NCI-H1417 (cell line): Measurements from ENCODE around the gene PHC2.
"Not testable (repeated sequence)": the region's sequence is repeated elsewhere in the genome, so short reads cannot be mapped to it uniquely, and the experiment has no call there.

Experiments
- DNase-seq, 3 experiments: peaks; one replicate each; lab custom pipeline; 2025; lab: John Stamatoyannopoulos, UW

The PHC2 gene

DNA sequence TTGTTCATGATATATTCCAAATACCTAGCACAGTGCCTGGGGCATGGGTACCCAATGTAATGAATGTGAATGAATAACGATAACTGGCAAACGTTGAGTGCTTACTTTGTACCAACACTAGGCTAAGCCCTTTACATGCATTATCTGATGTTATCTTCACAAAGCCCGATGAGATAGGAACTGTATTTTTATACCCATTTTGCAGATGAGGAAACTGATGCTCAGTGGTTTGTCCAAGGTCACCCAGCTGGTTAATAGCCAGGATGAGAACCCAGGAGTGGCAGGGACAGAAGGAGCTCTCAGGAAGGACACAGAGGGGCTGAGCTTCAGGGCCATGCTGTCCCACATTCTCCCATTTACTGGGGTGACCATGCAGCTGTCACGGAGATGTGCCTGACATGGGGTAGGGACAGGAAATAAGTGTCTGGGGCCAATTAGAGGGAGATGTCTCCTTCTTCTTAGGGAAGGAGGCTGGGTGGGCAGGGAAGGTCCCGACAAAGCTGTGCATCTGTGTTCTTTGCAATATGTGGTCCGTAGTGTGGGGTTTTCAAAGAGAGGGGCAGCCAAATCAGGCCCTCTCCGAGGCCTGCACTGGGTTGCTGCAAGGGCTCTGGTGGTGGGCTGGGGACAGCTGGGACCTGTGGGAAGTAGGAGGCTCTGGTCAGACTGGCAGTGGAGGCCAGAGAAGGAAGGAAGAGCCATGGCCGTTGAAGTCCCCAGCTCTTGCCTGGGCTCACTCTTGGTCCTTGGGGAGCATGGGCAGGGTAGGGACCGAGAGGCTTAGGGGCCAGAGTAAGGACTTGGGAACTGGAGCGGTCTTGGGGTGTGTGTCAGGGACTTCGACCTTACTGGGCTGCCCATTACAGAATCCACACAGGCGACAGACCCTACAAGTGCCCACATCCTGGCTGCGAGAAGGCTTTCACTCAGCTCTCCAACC lies 136.6 kb downstream of the PHC2 start:
- no peak for DNase-seq

DNA sequence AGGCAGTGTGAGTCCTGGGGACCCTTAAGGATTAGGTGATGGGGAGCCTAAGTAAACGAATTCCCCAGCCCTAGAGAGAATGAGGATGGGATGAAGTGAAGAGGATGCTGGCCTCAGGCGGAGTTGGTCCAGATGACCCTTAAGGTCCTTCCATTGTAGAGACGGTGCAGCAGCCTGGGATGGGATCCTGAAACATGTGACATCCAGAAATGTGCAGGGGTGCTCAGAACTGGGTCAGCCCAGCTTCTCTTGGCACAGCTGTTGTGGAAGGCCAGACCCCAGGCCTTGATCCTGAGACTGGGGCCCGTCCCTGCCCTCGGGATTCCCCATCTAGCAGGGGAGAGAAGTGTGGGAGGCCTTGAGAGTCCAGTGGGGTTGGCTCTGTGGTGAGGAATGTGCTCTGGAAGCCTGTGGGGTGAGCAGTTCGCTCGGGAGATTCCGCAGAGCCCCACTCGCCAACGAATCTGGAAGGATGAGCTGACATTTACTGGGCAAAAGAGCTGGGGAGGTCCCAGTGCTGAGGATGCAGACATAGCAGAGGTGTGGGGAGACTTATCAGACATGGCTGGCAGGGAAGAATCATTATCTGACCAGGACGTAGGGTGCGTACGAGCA lies 138.1 kb downstream of the PHC2 start:
- no peak for DNase-seq

DNA sequence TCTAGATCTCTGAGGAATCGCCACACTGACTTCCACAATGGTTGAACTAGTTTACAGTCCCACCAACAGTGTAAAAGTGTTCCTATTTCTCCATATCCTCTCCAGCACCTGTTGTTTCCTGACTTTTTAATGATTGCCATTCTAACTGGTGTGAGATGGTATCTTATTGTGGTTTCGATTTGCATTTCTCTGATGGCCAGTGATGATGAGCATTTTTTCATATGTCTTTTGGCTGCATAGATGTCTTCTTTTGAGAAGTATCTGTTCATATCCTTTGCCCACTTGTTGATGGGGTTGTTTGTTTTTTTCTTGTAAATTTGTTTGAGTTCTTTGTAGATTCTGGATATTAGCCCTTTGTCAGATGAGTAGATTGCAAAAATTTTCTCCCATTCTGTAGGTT lies 140.3 kb downstream of the PHC2 start:
- not testable (repeated sequence) for DNase-seq

DNA sequence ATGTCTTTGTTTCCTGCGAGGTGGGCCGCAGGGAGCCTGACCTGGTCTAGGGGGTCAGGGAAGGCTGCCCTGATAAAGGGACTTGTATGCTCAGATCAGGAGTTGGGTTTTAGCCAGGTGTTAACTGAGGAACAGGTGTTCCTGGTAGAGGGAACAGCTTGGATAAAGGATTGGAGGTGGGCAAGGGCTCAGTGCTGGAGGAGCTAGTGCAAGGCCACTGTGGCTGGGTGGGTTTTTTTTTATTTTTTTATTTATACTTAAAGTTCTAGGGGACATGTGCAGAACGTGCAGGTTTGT lies 141.1 kb downstream of the PHC2 start:
- DNase-seq: no peak

DNA sequence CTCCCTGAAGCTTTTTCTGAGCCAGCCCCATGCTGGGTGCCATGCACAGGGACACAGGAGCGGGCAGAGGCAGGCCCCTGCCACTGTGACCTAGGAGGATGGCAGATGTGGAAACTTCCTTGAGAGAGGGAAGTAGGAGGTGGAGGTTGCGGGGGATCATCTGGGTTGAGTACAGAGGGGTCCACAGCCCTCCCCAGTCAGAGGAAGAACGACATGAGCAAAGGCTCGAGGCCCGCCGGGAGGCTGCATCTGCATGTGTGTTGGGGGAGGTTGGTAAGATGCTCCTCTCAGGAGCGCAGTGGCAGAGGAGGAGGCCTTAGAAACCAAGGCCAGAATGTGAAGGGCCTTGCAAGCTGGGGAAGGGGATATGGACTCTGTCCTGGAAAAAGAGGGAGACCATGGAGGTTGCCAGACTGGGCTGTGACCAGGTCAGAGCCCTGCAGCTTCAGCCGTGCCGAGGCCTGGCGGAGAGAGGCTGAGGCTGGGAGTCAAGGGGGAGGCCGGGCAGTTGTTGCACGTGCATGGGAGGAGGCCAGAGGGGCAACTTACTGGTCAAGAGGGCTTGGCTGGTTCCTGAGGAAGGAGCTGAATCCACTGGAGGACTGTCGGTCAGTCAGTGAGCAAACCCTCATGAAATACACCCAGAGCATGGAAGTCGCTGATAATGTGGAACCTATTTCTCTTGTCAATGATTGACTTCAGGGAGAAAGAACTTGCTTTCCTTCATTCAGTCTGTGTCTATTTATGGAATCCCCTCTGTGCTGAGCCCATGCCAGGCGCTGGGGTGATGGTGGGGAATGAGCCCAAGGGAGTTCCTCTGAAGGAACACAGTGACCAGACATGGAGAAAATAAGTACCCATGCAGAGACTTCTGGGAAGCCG lies 141.7 kb downstream of the PHC2 start:
- no peak for DNase-seq

DNA sequence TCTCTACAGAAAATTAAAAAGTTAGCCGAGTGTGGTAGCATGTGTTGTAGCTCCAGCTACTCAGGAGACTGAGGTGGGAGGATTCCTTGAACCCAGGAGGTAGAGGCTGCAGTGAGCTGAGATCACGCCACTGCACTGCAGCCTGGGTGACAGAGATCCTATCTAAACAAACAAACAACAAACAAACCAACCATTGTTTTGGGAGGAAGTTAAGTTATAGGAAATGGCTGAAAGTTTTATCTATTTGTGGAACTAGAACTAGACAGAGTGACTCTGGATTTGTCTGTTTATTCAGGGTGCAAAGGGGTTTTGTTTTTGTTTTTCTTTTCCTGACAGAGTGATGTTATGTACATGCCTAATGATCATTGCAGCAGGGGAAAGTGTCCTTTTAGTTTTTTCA lies 143.6 kb downstream of the PHC2 start:
- DNase-seq: no peak

DNA sequence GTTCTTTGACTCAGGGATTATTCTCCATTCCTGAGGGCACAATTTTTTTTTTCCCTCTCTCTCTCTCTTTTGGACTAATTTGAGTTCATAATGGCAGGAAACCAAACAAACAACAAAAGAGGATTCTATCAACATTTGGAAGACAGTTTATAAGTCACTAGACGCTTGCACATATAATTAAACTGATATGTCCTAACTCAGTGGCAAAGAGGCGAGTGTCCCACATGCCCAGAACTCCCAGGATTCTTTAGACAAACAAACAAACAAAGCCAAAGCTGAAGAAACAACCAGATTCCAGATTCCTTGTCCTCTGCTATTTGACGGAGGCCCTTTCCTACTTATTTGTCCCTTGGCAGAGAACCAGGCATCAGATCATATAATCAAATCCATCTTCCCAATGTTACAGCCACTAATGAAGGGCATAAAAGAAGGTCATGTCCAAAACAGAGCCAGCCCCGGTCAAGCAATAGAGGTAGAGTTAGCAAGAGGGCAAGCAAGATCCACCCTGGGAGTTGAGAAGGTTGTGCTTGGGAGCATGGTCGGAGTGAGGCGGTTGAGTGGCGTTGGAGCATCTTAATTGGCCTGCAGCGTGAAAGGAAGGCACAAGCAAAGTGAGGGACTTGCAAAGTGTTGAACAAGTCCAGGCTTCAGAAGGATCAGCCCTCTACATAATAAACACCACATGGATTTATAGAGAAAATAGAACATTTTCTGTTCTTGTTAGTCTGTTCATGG lies 144.3 kb downstream of the PHC2 start:
- no peak for DNase-seq

DNA sequence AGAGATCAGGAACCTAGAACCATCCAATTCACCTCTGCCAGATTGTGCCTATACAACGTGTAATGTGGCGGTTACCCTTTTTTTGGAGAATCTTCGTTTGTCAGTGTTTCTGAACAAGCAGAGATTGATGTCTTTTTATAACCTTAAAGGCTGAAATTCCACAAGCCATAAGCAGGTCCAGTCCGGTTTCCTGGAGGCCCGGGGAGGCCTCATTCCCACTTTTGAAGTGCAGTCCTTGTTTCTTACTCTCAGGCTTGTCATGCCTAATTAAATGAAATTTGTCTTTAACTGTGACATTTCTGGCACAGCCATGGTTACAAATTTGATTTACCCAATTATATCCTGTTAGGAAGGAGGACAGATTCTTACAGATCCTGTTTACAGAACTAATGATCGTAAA lies 146.8 kb downstream of the PHC2 start:
- no peak for DNase-seq

DNA sequence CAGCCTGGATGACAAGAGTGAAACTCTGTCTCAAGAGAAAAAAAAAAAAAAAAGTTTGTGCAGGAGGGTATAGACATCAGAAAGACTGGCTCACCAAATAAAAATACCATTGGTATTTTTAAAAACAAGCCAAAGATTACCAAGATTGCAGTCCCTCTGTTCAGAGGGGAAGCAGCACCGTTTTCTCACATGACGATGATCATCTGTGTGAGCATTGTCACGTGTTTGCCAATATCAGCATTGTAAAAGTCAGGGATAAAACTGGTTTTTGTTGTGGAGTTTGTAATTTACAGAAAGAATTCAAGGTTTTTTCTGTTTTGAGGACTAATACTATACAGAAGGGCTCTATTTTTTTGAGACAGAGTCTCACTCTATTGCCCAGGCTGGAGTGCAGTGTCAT lies 148.1 kb downstream of the PHC2 start:
- no peak for DNase-seq

DNA sequence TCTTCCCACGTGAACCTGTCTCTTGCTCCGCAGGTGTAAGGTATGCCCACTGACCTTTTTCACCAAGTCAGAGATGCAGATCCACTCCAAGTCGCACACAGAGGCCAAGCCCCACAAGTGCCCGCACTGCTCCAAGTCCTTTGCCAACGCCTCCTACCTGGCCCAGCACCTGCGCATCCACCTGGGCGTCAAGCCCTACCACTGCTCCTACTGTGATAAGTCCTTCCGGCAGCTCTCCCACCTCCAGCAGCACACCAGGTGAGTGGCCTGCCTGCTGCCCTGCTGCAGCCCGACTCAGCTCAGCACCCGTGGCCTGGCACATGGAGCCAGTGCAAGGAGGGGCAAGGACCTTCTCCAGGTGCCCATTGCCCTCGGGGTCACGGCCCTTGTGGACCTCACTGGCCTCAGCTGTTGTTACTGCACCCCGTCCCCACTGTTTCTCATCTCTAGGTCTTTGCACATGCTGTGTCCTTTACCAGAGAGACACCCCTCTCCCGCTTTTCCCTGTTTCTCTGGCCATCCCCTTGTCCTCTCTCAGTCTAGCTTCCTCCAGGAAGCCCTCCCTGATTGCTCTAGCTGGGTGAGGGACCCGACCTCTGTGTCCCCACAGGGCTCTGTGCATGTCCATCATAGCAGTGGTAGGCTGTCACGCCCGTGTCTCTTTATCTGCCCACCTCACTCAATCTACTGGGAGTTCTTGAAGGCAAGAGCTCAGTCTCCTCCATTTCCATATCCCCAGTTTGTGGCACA lies 149.2 kb downstream of the PHC2 start:
- DNase-seq: no peak

DNA sequence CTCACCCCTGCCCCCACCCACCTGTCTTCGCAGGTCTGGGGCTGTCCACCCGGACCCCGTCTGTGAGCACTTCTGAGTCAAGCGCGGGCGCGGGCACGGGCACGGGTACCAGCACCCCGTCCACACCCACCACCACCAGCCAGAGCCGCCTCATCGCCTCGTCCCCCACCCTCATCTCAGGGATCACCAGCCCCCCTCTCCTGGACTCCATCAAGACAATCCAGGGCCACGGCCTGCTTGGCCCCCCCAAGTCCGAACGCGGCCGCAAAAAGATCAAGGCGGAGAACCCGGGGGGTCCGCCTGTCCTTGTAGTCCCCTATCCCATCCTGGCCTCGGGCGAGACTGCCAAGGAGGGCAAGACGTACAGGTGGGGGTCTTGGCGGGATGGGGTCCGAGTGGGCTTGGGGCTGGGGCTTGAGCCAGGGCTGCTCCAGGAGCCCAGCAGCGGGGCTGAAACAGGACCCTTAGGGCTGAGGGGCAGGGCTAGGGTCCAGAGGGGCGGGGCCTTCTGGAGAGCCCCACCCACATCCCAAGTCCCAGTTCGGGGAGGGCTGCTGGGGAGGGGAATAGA lies 150.7 kb downstream of the PHC2 start:
- no peak for DNase-seq

DNA sequence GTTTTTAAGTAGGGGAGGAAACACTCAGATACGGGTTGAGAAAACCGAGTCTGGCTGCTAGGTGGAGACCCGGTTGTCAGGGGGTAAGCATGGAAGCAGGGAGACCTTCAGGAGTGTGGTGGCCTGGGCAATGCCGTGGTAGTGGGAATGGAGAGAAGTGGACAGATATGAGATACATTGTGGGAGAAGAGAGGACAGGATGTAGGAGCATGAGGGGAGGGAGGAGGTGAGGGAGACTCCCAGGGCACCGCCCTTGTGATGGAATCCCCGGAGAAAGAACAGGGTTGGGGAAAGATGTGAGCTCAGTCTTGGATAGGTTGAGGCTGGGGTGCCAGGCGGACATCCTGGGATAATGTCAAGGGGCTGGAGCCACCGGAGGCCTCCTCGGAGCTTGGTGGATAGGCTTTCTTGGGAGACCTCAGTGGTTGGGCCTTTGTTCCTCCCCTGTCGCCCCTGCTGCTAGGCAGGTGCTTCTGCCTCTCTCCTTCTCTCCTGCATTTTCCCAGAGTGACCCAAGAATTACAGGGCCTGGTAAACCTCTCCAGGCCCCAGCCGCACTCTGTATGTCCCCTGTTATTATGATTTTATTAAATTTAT lies 153.3 kb downstream of the PHC2 start:
- no peak for DNase-seq

DNA sequence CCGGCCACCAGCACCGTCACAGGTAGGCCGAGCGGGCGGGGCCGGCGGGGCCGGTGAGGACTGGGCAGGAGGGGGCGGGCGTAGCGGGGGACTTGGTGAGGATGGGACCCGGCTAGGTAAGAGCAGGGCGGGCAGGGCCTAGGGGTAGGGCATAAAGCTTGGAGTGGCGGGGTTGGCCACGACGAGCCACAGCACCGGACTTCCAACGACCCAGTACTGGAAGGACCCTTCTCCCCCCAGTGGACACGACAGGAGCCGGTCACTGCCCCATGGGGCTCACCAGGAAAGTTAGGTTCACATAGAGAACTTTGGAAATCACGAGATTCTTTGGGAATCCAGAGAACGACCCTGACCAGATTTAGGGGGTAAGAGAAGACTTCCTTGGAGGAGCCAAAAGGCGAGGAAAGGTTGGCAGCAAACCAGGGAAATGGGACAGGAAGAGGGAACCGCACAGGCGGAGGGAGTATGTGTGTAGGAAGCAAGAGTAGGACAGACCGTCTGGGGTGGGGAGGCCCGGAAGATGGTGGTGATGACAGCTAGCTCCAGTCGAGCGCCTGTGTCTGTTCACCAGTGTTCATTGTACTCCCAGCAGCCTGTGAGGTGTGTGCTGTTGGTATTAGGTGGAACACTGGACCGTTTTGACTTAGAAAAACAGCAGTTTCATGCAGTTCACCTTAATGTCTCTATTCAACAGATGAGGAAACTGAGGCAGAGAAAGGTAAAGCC lies 154.2 kb downstream of the PHC2 start:
- DNase-seq: no peak

DNA sequence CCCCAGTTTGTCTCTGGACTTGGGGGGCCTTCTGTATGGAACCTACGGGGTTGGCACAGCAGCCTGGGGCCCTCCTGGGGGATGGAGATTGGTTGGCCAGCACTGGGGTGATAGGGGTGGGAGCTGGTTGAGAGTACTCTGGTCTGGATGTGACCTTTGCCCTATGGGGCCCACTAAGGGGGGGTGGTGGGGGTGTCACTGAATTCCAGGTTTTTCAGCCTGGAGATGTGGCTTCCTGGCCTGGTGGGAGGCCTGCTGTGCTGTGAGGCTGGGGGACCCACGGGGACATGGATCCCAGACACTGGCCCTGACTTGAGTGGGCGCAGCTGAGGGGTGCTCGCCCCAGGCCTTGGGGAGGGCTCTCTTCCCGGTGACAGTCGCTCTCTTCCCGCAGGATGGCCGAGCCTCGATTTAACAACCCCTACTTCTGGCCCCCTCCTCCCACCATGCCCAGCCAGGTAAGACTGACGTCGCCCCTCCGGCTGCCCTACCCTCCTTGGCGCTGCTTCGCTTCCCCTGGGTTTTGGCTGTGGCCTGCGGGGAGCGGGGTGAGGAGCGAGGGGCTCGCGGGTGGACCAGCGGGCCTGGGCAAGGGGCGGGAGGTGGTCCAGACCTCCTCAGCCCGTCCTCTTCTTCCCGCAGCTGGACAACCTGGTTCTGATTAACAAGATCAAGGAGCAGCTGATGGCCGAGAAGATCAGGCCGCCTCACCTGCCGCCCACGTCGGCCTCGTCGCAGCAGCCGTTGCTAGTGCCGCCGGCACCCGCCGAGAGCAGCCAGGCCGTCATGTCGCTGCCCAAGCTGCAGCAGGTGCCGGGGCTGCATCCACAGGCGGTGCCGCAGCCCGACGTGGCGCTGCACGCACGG lies 155.0 kb downstream of the PHC2 start:
- no peak for DNase-seq

DNA sequence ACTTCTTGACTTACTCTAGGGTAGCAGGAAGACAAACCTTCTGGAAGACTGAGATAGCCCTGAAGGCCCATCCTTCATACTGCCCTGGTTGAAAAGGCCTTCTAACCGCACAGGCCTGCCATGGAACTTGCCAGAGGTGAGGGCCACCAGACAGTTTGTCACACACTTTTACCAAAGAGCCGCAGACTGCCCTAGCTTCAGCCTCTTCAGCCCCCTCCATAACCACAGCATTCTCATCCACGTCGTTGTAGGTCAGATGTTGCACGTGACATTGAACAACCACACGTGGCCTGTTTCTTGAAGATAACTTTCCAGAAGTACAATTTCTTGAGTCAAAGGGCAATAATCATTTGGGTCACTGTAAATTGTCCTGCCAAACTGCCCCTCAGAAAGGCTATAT lies 155.7 kb downstream of the PHC2 start:
- DNase-seq: no peak

DNA sequence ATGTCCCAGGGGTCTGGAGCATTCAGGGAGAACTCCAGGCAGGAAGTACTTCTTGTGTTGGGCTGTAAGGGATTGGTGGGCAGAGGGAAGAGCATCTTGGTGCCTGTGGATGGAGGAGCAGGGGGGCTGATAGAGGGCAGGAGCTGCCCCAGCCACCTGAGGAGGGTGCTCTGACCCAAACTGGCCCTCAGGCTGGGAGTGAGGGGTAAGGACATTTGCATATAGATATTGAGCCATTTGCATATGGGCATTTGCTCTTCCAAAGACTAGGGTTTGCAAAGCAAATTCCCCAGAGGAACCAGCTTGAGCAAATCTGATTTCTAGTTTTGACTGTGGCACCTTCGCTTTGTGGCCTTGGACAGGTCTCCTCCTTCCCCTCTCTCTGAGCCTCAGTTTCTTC lies 156.4 kb downstream of the PHC2 start:
- DNase-seq: no peak

DNA sequence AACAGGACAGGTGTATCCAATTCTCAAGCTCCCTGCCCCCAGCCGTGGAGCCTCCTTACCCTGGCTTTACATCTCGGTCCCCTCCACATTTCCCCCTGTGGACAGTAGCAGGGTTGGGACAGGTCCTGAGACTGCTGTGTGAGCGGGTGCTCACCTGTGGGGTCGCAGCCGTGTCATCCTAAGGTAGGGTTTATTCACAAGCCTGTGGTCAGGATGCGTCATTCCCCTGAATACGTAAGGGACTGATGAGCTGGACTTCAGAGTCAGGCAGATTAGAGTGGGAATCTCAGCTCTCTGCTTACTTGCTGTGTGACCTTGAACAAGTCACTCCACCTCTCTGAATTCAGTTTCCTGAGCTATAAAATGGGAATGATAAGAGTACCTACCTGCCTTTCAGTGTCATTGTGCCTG lies 156.9 kb downstream of the PHC2 start:
- no peak for DNase-seq
